HL-60 (cell line): Measurements from ENCODE around the gene CAPN13.

Experiments used
- CTCF ChIP-seq: IDR thresholded peaks from one replicate; pipeline ENCODE4 v1.5.1; 2011; ENCODE audit warnings: low read length, control low read depth, inconsistent platforms; ENCODE audit not compliant: insufficient read depth
- GABPA ChIP-seq: IDR thresholded peaks from 2 replicates; pipeline ENCODE4 v1.6.1; 2012; ENCODE audit warnings: low read depth
- POLR2AphosphoS5 ChIP-seq: IDR thresholded peaks from 2 replicates; pipeline ENCODE4 v1.6.1; 2012; ENCODE audit warnings: low read depth
- REST ChIP-seq: IDR thresholded peaks from 2 replicates; pipeline ENCODE4 v1.6.1; 2012; ENCODE audit warnings: low read depth; ENCODE audit not compliant: insufficient replicate concordance

DNA sequence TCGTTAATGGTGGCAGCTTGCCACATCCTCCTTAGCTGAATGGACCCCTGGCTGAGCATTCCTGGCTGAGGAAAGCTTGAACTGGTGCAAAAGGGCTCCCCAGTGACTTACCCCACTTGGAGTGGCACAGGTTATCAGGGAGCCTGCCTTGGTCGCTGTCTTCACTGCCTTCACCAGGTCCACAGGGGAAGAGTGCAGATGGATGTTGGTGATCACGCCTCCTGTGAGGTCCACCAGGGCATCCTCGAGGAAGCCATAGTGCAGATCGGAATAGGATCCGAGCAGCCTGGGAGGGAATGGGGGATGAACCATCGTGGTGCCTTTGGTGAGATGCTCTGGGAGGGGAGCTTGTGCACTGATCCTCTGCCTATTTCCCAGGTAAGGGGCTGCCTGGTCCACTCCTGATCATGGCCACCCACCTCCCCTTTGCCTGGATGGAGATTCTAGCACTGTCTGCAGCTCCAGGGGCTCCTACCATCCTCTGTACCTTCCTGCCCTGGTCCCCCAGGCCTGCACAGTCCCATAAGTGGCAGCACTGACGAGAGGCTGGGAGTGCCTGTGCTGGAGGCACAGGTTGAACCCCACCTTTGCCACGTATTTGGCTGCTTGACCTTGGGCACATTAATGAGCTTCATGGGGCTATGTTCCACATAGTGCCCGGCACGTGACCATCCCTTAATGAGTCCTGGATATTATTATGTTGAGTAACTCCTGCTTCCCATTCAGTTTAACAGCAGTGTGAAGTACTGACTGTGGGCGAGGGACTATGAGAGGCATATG is 43.0 kb downstream of the CAPN13 start:
- TF ChIP-seq CTCF, result no peak
- TF ChIP-seq GABPA, result no peak
- no peak for TF ChIP-seq REST
- TF ChIP-seq POLR2AphosphoS5, result no peak
